HL-60 (cell line): ENCODE data around the gene PODNL1.

Experiments used
- DNase-seq, 2 experiments: peaks; one replicate each; pipeline ENCODE4 v3.0.0-alpha.2; 2010 to 2020; ENCODE audit warnings: low read depth in 1 of 2, low spot score in 1 of 2
- H3K27ac ChIP-seq: fragments of 250-450 bp; sonication (Bioruptor Pico); replicated peaks from 2 replicates; pipeline ENCODE4 v1.5.1; 2020; ENCODE audit warnings: mild to moderate bottlenecking, moderate library complexity
- H3K27me3 ChIP-seq: fragments of 250-450 bp; sonication (Bioruptor Pico); 2 replicates; pipeline ENCODE4 v1.5.1; 2021; ENCODE audit warnings: mild to moderate bottlenecking, moderate library complexity; ENCODE audit not compliant: insufficient read depth, poor library complexity, severe bottlenecking
- H3K4me3 ChIP-seq: replicated peaks from 2 replicates; pipeline ENCODE4 v1.5.1; 2011; ENCODE audit warnings: mild to moderate bottlenecking, control low read depth, low read length; ENCODE audit not compliant: insufficient read depth
- GABPA ChIP-seq: IDR thresholded peaks from 2 replicates; pipeline ENCODE4 v1.6.1; 2012; ENCODE audit warnings: low read depth
- POLR2AphosphoS5 ChIP-seq: IDR thresholded peaks from 2 replicates; pipeline ENCODE4 v1.6.1; 2012; ENCODE audit warnings: low read depth
- SPI1 ChIP-seq: IDR thresholded peaks from 2 replicates; pipeline ENCODE4 v1.6.1; 2012; ENCODE audit warnings: low read depth, mild to moderate bottlenecking, borderline replicate concordance
- TF ChIP-seq, protein P1 (sequence below): IDR thresholded peaks from one replicate; pipeline ENCODE4 v1.5.1; 2011; ENCODE audit warnings: low read length, control low read depth, inconsistent platforms; ENCODE audit not compliant: insufficient read depth
- TF ChIP-seq, protein P2 (sequence below): IDR thresholded peaks from 2 replicates; pipeline ENCODE4 v1.6.1; 2012; ENCODE audit warnings: low read depth; ENCODE audit not compliant: insufficient replicate concordance

The PODNL1 gene

DNA sequence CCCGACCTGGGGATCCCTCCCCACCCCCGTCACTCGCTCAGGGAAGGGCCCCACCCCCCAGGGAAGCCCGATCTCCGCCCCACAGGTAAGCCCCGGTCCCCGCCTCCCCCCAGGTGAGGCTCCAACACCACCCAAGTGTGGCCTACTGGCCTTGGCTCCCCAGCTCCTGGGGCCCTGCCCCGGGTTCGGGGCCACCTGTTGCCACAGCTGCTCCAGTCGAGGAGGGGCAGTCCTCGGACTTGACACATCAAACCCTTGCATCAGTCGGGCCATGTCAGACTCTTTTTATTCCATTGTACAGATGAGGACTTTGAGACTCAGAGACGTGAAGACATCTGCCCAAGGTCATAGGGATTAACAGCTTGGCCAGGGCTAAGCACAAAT lies 31.7 kb downstream of the PODNL1 start:
- TF ChIP-seq, protein P1, sequence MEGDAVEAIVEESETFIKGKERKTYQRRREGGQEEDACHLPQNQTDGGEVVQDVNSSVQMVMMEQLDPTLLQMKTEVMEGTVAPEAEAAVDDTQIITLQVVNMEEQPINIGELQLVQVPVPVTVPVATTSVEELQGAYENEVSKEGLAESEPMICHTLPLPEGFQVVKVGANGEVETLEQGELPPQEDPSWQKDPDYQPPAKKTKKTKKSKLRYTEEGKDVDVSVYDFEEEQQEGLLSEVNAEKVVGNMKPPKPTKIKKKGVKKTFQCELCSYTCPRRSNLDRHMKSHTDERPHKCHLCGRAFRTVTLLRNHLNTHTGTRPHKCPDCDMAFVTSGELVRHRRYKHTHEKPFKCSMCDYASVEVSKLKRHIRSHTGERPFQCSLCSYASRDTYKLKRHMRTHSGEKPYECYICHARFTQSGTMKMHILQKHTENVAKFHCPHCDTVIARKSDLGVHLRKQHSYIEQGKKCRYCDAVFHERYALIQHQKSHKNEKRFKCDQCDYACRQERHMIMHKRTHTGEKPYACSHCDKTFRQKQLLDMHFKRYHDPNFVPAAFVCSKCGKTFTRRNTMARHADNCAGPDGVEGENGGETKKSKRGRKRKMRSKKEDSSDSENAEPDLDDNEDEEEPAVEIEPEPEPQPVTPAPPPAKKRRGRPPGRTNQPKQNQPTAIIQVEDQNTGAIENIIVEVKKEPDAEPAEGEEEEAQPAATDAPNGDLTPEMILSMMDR: no peak
- TF ChIP-seq POLR2AphosphoS5 (no peak), SPI1 (no peak), GABPA (no peak)
- TF ChIP-seq, protein P2, sequence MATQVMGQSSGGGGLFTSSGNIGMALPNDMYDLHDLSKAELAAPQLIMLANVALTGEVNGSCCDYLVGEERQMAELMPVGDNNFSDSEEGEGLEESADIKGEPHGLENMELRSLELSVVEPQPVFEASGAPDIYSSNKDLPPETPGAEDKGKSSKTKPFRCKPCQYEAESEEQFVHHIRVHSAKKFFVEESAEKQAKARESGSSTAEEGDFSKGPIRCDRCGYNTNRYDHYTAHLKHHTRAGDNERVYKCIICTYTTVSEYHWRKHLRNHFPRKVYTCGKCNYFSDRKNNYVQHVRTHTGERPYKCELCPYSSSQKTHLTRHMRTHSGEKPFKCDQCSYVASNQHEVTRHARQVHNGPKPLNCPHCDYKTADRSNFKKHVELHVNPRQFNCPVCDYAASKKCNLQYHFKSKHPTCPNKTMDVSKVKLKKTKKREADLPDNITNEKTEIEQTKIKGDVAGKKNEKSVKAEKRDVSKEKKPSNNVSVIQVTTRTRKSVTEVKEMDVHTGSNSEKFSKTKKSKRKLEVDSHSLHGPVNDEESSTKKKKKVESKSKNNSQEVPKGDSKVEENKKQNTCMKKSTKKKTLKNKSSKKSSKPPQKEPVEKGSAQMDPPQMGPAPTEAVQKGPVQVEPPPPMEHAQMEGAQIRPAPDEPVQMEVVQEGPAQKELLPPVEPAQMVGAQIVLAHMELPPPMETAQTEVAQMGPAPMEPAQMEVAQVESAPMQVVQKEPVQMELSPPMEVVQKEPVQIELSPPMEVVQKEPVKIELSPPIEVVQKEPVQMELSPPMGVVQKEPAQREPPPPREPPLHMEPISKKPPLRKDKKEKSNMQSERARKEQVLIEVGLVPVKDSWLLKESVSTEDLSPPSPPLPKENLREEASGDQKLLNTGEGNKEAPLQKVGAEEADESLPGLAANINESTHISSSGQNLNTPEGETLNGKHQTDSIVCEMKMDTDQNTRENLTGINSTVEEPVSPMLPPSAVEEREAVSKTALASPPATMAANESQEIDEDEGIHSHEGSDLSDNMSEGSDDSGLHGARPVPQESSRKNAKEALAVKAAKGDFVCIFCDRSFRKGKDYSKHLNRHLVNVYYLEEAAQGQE: no peak
- DNase-seq: no peak
- Histone ChIP-seq H3K27ac (peak overlapping the region; percentile 70), H3K27me3 (no peaks in the 10 kb centered on the region), H3K4me3 (peak overlapping the region; percentile 91)

DNA sequence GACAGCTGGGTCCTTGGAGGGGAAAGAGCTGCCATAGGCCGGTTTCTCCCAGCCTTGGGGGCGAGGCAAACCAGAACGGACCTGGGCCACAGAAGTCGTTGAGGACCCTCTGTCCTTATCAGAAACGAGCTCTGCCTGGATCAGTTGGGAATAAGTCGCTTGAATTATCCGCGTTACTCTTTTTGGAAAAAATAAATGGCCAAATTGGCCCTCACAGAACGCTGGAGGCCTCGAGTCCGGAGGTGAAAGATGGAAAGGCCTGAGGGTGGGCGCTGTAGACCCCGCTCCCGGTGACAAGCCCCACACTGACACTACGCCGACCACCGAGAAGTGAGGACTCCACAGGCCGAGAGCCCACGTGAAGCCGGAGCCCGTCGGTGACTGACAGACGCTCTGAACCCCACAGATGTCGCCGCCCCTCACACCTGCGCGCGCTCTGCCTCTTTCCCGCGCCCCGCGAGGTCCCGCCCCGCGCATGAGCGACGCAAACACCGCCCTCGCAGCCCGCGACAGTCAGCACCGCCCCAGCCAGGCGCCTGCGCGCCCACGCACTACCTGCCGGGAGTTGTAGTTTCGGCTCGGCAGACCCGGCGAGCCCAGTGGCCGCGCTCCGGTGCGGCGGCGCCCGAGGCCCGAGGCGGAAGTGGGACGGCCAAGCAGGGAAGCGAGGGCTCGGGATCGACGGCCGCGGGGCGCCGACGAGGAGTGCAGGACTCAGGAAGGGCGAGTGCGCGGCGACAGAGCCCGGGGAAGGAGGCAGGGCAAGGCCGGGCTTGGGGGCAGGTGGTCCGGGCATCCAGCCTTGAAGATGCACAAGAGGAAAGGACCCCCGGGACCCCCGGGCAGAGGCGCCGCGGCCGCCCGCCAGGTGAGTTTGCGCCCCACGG lies 32.3 kb downstream of the PODNL1 start, which contains the start of the genes BRME1 and CC2D1A:
BRME1 (minus strand) TSS at position 484 of the 887 bp plus-strand sequence. CDS start 1,225 bp downstream, outside the sequence.
CC2D1A (plus strand) TSS at position 568 of the 887 bp plus-strand sequence; CDS start at position 809, 241 bp downstream.
- peak within 1 kb of the TSS; percentile 91 for H3K4me3 ChIP-seq
- no peaks in the 10 kb centered on the region for H3K27me3 ChIP-seq
- DNase-seq: peak; percentile 88 to 94
- peak within 1 kb of the TSS; percentile 70 for H3K27ac ChIP-seq
- TF ChIP-seq, protein P2: no peak
- TF ChIP-seq POLR2AphosphoS5 (peak; percentile 61; the same call in 1 of the 2 replicates), SPI1 (peak; percentile 33; the same call in 1 of the 2 replicates), GABPA (no peak)
- TF ChIP-seq, protein P1: no peak

DNA sequence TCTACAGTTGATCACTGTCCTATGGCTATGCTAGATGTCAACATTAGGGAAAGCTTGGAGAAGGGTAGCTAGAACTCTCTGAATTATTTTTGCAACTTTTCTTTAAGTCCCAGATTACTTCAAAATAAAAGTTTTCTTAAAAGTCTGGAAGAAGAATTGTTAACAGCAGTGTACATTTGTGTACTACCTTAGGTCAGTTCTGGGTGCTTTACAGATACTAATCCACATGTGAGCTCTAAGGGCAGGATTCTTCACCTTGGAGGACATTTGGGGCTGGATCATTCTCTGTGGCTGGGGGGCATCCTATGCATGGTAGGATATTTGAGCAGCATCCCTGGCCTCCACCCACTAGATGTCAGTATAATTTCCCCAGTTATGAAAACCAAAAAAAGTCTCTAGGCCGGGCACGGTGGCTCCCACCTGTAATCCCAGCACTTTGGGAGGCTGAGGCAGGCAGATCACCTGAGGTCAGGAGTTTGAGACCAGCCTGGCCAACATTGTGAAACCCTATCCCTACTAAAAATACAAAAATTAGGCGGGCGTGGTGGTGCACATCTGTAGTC lies 35.1 kb downstream of the PODNL1 start:
- no peaks in the 10 kb centered on the region for H3K27me3 ChIP-seq
- TF ChIP-seq, protein P2: no peak
- TF ChIP-seq SPI1 (no peak), GABPA (no peak), POLR2AphosphoS5 (no peak)
- TF ChIP-seq, protein P1: no peak
- H3K27ac ChIP-seq: no peak overlapping the region
- H3K4me3 ChIP-seq: no peak overlapping the region
- peak in 1 of 2 experiments; percentile 31 for DNase-seq
